Loucy (cell line): Measurements from ENCODE around the gene SYN1.

Experiments
- EZH2phosphoT487 ChIP-seq: fragments of 200-600 bp; IDR thresholded peaks from 2 replicates; pipeline ENCODE4 v1.6.1; 2018; ENCODE audit warnings: antibody characterized with exemption, mild to moderate bottlenecking, moderate library complexity, borderline replicate concordance
- TF ChIP-seq, protein P1 (sequence below): fragments of 200-600 bp; sonication (generic); conservative IDR thresholded peaks from 2 replicates; pipeline ENCODE4 v1.5.1; 2014; ENCODE audit warnings: mild to moderate bottlenecking, antibody characterized with exemption, low read length

DNA sequence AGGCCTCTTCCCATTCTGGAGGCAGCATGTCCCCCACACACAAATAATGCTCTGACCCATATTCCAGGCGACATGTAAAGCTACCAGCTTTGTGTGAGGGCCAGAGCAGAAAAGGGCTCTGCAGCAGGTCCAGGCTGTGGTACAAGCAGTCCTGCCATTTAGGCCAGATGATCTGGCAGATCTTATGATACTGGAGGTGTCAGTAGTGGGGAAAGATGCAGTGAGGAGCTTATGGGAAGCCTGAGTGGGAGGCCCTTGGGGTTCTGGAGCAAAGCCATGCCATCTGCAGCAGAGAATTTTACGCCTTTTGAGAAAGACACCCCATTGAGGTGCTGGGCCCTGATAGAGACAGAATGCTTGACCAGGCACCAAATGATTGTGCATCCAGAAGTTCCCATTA is 7.7 kb downstream of the SYN1 start:
- TF ChIP-seq, protein P1, sequence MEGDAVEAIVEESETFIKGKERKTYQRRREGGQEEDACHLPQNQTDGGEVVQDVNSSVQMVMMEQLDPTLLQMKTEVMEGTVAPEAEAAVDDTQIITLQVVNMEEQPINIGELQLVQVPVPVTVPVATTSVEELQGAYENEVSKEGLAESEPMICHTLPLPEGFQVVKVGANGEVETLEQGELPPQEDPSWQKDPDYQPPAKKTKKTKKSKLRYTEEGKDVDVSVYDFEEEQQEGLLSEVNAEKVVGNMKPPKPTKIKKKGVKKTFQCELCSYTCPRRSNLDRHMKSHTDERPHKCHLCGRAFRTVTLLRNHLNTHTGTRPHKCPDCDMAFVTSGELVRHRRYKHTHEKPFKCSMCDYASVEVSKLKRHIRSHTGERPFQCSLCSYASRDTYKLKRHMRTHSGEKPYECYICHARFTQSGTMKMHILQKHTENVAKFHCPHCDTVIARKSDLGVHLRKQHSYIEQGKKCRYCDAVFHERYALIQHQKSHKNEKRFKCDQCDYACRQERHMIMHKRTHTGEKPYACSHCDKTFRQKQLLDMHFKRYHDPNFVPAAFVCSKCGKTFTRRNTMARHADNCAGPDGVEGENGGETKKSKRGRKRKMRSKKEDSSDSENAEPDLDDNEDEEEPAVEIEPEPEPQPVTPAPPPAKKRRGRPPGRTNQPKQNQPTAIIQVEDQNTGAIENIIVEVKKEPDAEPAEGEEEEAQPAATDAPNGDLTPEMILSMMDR: no peak
- no peak for TF ChIP-seq EZH2phosphoT487
